Measurements from ENCODE around the gene SDK1.

Gene SDK1

GRCh38 chr7:3787717-3788264 lies 486.7 kb downstream of the SDK1 start:
- no peak for DNase-seq (ENCODE audit: low spot score)

GRCh38 chr7:3790803-3791202 lies 489.8 kb downstream of the SDK1 start:
- no peak for DNase-seq (ENCODE audit: low spot score)

GRCh38 chr7:3791327-3791726 lies 490.3 kb downstream of the SDK1 start:
- no peak for DNase-seq (ENCODE audit: low spot score)

GRCh38 chr7:3795141-3795540 lies 494.1 kb downstream of the SDK1 start:
- no peak for DNase-seq (ENCODE audit: low spot score)

- DNase-seq (ENCODE audit: low spot score): no peak
Measured at GRCh38 chr7:3795781-3796180, 494.7 kb downstream of the SDK1 start.

GRCh38 chr7:3805151-3805550 lies 504.1 kb downstream of the SDK1 start:
- no peak for DNase-seq (ENCODE audit: low spot score)

GRCh38 chr7:3806516-3806915 lies 505.5 kb downstream of the SDK1 start:
- no peak for DNase-seq (ENCODE audit: low spot score)

- DNase-seq (ENCODE audit: low spot score): no peak
Measured at GRCh38 chr7:3807824-3808223, 506.8 kb downstream of the SDK1 start.

GRCh38 chr7:3821488-3821887 lies 520.4 kb downstream of the SDK1 start:
- no peak for DNase-seq (ENCODE audit: low spot score)

- DNase-seq (ENCODE audit: low spot score): no peak
Measured at GRCh38 chr7:3825491-3825890, 524.4 kb downstream of the SDK1 start.

GRCh38 chr7:3832199-3832598 lies 531.1 kb downstream of the SDK1 start:
- no peak for DNase-seq (ENCODE audit: low spot score)

GRCh38 chr7:3835109-3835508 lies 534.1 kb downstream of the SDK1 start:
- DNase-seq (ENCODE audit: low spot score): no peak

- DNase-seq (ENCODE audit: low spot score): no peak
Measured at GRCh38 chr7:3836855-3837254, 535.8 kb downstream of the SDK1 start.

GRCh38 chr7:3844540-3845151 lies 543.6 kb downstream of the SDK1 start:
- DNase-seq (ENCODE audit: low spot score): no peak

GRCh38 chr7:3846738-3847137 lies 545.7 kb downstream of the SDK1 start:
- no peak for DNase-seq (ENCODE audit: low spot score)

- no peak for DNase-seq (ENCODE audit: low spot score)
Measured at GRCh38 chr7:3847336-3847735, 546.3 kb downstream of the SDK1 start.

- no peak for DNase-seq (ENCODE audit: low spot score)
Measured at GRCh38 chr7:3859431-3859830, 558.4 kb downstream of the SDK1 start.

GRCh38 chr7:3860932-3861331 lies 559.9 kb downstream of the SDK1 start:
- no peak for DNase-seq (ENCODE audit: low spot score)

- no peak for DNase-seq (ENCODE audit: low spot score)
Measured at GRCh38 chr7:3861386-3861785, 560.3 kb downstream of the SDK1 start.

GRCh38 chr7:3861941-3862340 lies 560.9 kb downstream of the SDK1 start:
- DNase-seq (ENCODE audit: low spot score): no peak

- no peak for DNase-seq (ENCODE audit: low spot score)
Measured at GRCh38 chr7:3862774-3863173, 561.7 kb downstream of the SDK1 start.

GRCh38 chr7:3866277-3866676 lies 565.2 kb downstream of the SDK1 start:
- DNase-seq (ENCODE audit: low spot score): no peak

GRCh38 chr7:3867863-3868262 lies 566.8 kb downstream of the SDK1 start:
- no peak for DNase-seq (ENCODE audit: low spot score)

GRCh38 chr7:3879355-3880075 lies 578.5 kb downstream of the SDK1 start:
- DNase-seq (ENCODE audit: low spot score): no peak

All from GM03348 (cell line).